DOHH2 (cell line): ENCODE results near the gene C2orf78.

Source experiments
- H3F3A ChIP-seq: fragments of 200-600 bp; sonication (generic), shearing (Covaris generic); 2 replicates; pipeline ENCODE4 v1.6.0; 2016; ENCODE audit warnings: antibody characterized with exemption, mild to moderate bottlenecking; ENCODE audit not compliant: control insufficient read depth, insufficient read depth
- H3K27ac ChIP-seq: fragments of 200-600 bp; sonication (generic); 2 replicates; pipeline ENCODE4 v1.5.1; 2014; ENCODE audit warnings: low read depth, mild to moderate bottlenecking, low read length, moderate library complexity
- H3K27me3 ChIP-seq: fragments of 200-600 bp; sonication (generic); 2 replicates; pipeline ENCODE4 v1.6.1; 2014; ENCODE audit warnings: mild to moderate bottlenecking, low read length, mixed read lengths; ENCODE audit not compliant: control insufficient read depth
- H3K36me3 ChIP-seq: fragments of 200-600 bp; sonication (generic); 2 replicates; pipeline ENCODE4 v1.6.1; 2014; ENCODE audit warnings: mild to moderate bottlenecking, low read length, moderate library complexity, mixed read lengths; ENCODE audit not compliant: control insufficient read depth
- H3K4me1 ChIP-seq: fragments of 200-600 bp; sonication (generic); 2 replicates; pipeline ENCODE4 v1.6.1; 2014; ENCODE audit warnings: mild to moderate bottlenecking, low read length, mixed read lengths; ENCODE audit not compliant: control insufficient read depth
- H3K4me2 ChIP-seq: fragments of 200-600 bp; sonication (generic); 2 replicates; pipeline ENCODE4 v1.6.0; 2014; ENCODE audit warnings: mild to moderate bottlenecking, low read length, moderate library complexity
- H3K4me3 ChIP-seq: fragments of 200-600 bp; sonication (generic); 2 replicates; pipeline ENCODE4 v1.5.1; 2014; ENCODE audit warnings: mild to moderate bottlenecking, low read length, mixed read lengths
- H3K79me2 ChIP-seq: fragments of 200-600 bp; sonication (generic); 2 replicates; pipeline ENCODE4 v1.6.1; 2014; ENCODE audit warnings: mild to moderate bottlenecking, low read length, mixed read lengths; ENCODE audit not compliant: control insufficient read depth
- H3K9me2 ChIP-seq: fragments of 200-600 bp; sonication (generic); replicated peaks from 2 replicates; pipeline ENCODE4 v1.6.1; 2014; ENCODE audit warnings: mild to moderate bottlenecking, low read length, mixed read lengths; ENCODE audit not compliant: control insufficient read depth
- H3K9me3 ChIP-seq: fragments of 200-600 bp; sonication (generic); 2 replicates; pipeline ENCODE4 v1.6.1; 2014; ENCODE audit warnings: antibody characterized with exemption, low read length, mixed read lengths; ENCODE audit not compliant: control insufficient read depth, insufficient read depth
- H4K20me1 ChIP-seq: fragments of 200-600 bp; sonication (generic); 2 replicates; pipeline ENCODE4 v1.6.0; 2014; ENCODE audit warnings: low read depth, mild to moderate bottlenecking, antibody characterized with exemption, low read length, moderate library complexity; ENCODE audit not compliant: control insufficient read depth, insufficient read depth
- EZH2phosphoT487 ChIP-seq: fragments of 200-600 bp; sonication (generic); IDR thresholded peaks from 2 replicates; pipeline ENCODE4 v1.6.1; 2017; ENCODE audit warnings: borderline replicate concordance, mild to moderate bottlenecking, antibody characterized with exemption, low read length, moderate library complexity, mixed read lengths
- TF ChIP-seq, protein P1 (sequence below): fragments of 200-600 bp; sonication (generic); IDR thresholded peaks from one replicate; pipeline ENCODE4 v1.5.1; 2014; ENCODE audit warnings: antibody characterized with exemption, mild to moderate bottlenecking, low read depth, low read length; ENCODE audit not compliant: poor library complexity, severe bottlenecking

C2orf78 gene

DNA sequence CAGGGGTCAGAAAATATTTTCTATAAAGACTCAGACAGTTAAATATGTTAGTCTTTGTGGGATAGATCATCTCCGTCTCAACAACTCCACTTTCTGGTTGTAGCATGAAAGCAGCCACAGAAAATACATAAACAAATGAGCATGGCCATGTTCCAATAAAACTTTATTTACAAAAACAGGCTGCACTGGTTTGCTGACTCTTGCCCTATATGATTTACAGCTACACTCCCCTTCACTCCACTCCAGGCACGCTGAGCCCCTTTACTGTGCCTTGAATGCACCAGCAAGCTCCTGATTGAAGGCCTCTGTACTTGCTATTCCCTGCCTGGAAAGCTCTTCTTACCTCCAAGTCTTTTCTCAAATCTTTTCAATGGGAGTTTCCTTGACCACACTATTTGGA is 39.0 kb downstream of the C2orf78 start:
- H3K4me2 ChIP-seq, result no peak overlapping the region

DNA sequence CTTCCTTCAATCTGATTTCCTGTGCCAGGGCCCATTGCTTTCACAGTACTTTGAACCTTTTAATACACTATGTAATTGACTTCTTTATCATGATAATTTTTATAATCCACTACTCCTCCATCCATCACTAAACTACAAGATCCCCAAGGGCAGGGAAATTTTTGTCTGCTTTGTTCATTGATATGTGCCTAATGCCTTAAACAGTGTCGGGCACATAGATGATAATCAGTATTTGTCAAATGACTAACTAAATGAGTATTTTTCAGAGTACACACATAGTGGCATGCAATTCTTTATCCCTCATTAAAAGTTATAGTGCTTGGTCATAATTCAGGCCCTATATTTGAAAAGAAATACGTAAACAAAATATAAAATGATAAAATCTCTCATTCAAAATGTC is 39.4 kb downstream of the C2orf78 start:
- H3K79me2 ChIP-seq, result peaks cover 4% of the 10 kb centered on the region
- H3K9me3 ChIP-seq, result no peaks in the 10 kb centered on the region
- H3K27ac ChIP-seq, result no peak overlapping the region
- no peaks in the 10 kb centered on the region for H3K27me3 ChIP-seq
- no peak for TF ChIP-seq EZH2phosphoT487
- H3K9me2 ChIP-seq, result no peaks in the 10 kb centered on the region
- no peak overlapping the region for H3K4me2 ChIP-seq
- no peaks in the 10 kb centered on the region for H3F3A ChIP-seq
- H3K36me3 ChIP-seq, result no peaks in the 10 kb centered on the region
- H4K20me1 ChIP-seq, result no peaks in the 10 kb centered on the region
- H3K4me1 ChIP-seq, result peaks cover 24% of the 10 kb centered on the region
- no peak overlapping the region for H3K4me3 ChIP-seq

More for the DNA sequence above, 39.0 kb downstream of the C2orf78 start:
- Histone ChIP-seq H3K4me3 (no peak overlapping the region), H3K79me2 (no peaks in the 10 kb centered on the region; the same call in 1 of the 2 replicates), H3F3A (no peaks in the 10 kb centered on the region), H3K4me1 (peaks cover 19% of the 10 kb centered on the region), H3K9me3 (no peaks in the 10 kb centered on the region), H3K27me3 (no peaks in the 10 kb centered on the region), H4K20me1 (no peaks in the 10 kb centered on the region), H3K27ac (no peak overlapping the region), H3K36me3 (no peaks in the 10 kb centered on the region), H3K9me2 (no peaks in the 10 kb centered on the region)
- no peak for TF ChIP-seq EZH2phosphoT487
- TF ChIP-seq, protein P1, sequence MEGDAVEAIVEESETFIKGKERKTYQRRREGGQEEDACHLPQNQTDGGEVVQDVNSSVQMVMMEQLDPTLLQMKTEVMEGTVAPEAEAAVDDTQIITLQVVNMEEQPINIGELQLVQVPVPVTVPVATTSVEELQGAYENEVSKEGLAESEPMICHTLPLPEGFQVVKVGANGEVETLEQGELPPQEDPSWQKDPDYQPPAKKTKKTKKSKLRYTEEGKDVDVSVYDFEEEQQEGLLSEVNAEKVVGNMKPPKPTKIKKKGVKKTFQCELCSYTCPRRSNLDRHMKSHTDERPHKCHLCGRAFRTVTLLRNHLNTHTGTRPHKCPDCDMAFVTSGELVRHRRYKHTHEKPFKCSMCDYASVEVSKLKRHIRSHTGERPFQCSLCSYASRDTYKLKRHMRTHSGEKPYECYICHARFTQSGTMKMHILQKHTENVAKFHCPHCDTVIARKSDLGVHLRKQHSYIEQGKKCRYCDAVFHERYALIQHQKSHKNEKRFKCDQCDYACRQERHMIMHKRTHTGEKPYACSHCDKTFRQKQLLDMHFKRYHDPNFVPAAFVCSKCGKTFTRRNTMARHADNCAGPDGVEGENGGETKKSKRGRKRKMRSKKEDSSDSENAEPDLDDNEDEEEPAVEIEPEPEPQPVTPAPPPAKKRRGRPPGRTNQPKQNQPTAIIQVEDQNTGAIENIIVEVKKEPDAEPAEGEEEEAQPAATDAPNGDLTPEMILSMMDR, result no peak

DNA sequence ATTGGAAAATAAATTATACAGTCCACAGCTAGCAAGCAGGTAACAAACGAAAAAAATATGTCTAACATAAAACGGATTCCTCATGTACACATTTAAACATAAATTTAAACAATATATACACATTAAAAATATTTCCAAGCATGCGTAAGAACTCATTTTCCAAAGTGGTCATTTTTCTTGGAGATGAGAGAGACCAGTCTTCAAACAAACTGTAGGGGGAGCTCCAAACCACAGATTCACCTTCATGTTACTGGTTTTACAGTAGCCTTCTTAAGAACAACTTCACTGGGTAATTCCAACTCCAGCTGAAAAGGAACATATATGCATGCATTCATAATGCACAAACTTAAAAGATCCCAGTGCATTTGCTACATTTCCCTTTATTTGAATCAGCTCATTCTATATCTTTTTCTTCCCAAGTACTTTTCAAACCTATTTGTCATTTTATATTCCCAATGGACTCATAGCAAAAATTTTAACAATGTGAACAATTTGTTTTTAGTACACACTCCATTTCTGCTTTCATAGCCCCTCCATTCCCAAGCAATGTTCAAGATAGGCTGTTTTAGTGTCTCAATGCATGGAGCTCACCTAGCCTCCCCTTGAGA is 40.0 kb downstream of the C2orf78 start:
- no peaks in the 10 kb centered on the region for H3K9me3 ChIP-seq
- H3K4me2 ChIP-seq, result no peak overlapping the region
- H3K27me3 ChIP-seq, result no peaks in the 10 kb centered on the region
- H3K36me3 ChIP-seq, result no peaks in the 10 kb centered on the region
- no peaks in the 10 kb centered on the region for H4K20me1 ChIP-seq
- H3K79me2 ChIP-seq, result peaks cover 9% of the 10 kb centered on the region
- H3K27ac ChIP-seq, result no peak overlapping the region
- no peaks in the 10 kb centered on the region for H3K9me2 ChIP-seq
- TF ChIP-seq EZH2phosphoT487, result no peak
- TF ChIP-seq, protein P1, result peak; percentile 68
- H3K4me3 ChIP-seq, result no peak overlapping the region
- H3F3A ChIP-seq, result no peaks in the 10 kb centered on the region
- H3K4me1 ChIP-seq, result peaks cover 24% of the 10 kb centered on the region

DNA sequence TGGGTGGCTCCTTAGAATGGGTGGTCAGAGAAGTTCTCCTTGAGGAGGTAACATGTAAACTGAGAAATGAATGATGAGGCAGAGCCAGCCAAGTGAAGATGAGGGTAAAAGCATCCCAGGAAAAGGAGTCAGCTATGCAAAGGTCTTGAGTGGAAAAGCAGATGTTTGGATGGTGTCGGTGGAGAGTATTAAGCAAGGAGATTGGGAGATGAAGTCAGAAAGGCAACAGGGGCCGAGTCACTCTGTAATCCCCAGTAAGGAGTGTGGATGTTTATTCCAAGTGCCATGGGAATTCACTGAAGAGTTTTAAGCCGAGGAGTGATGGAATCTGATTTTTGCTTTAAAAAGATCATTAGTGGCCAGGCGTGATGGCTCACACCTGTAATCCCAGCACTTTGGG is 41.4 kb downstream of the C2orf78 start:
- Histone ChIP-seq H3K9me2 (no peaks in the 10 kb centered on the region), H3K4me2 (no peak overlapping the region), H3K4me3 (no peak overlapping the region), H4K20me1 (no peaks in the 10 kb centered on the region), H3F3A (no peaks in the 10 kb centered on the region), H3K79me2 (peaks cover 23% of the 10 kb centered on the region), H3K27me3 (no peaks in the 10 kb centered on the region), H3K27ac (no peak overlapping the region), H3K4me1 (peaks cover 34% of the 10 kb centered on the region), H3K36me3 (peaks cover under 1% of the 10 kb centered on the region; the same call in 1 of the 2 replicates), H3K9me3 (no peaks in the 10 kb centered on the region)
- TF ChIP-seq, protein P1, result no peak
